ENCODE measurements around the gene STRIT1.

DNA sequence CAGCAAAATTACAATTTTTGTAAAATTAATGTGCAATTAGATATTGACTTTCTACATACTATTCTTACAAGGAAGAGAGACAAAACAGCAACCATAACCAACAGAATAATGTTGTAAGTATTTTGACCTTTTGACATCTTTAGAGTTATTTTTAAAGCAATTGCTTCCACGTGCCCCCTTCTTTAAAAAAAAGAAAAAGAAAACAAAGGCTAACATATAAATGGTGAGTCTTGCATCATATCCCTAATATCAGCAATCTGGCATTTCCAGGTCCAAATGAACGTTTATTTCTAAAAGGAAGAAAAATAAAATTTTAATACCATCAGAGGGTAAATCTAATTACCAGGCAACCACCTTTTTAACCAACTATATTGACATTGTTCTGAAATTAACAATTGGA is 19.3 kb upstream of the STRIT1 start:
- TF ChIP-seq ZNF830 (CRISPR knock-in tag; IDR thresholded peaks at IDR 0.05) (no peak), ZNF224 (CRISPR knock-in tag; IDR thresholded peaks at IDR 0.05) (no peak), TRIM28 (IDR thresholded peaks at IDR 0.05) (no peak), CBX5 (IDR thresholded peaks at IDR 0.05; ENCODE audit: borderline replicate concordance, low read depth) (no peak), MCM3 (IDR thresholded peaks at IDR 0.05) (no peak), SAP30 (IDR thresholded peaks at IDR 0.05; ENCODE audit: borderline replicate concordance, insufficient read depth, low read depth, low read length, poor library complexity, severe bottlenecking) (no peak), EZH2 (IDR thresholded peaks at IDR 0.05; ENCODE audit: borderline replicate concordance, low read depth, low read length) (no peak)
- TF ChIP-seq, protein P1, sequence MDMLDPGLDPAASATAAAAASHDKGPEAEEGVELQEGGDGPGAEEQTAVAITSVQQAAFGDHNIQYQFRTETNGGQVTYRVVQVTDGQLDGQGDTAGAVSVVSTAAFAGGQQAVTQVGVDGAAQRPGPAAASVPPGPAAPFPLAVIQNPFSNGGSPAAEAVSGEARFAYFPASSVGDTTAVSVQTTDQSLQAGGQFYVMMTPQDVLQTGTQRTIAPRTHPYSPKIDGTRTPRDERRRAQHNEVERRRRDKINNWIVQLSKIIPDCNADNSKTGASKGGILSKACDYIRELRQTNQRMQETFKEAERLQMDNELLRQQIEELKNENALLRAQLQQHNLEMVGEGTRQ (CRISPR knock-in tag; IDR thresholded peaks at IDR 0.05): no peak
- TF ChIP-seq, protein P2, sequence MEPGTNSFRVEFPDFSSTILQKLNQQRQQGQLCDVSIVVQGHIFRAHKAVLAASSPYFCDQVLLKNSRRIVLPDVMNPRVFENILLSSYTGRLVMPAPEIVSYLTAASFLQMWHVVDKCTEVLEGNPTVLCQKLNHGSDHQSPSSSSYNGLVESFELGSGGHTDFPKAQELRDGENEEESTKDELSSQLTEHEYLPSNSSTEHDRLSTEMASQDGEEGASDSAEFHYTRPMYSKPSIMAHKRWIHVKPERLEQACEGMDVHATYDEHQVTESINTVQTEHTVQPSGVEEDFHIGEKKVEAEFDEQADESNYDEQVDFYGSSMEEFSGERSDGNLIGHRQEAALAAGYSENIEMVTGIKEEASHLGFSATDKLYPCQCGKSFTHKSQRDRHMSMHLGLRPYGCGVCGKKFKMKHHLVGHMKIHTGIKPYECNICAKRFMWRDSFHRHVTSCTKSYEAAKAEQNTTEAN (CRISPR knock-in tag; IDR thresholded peaks at IDR 0.05): no peak
- TF ChIP-seq, protein P3, sequence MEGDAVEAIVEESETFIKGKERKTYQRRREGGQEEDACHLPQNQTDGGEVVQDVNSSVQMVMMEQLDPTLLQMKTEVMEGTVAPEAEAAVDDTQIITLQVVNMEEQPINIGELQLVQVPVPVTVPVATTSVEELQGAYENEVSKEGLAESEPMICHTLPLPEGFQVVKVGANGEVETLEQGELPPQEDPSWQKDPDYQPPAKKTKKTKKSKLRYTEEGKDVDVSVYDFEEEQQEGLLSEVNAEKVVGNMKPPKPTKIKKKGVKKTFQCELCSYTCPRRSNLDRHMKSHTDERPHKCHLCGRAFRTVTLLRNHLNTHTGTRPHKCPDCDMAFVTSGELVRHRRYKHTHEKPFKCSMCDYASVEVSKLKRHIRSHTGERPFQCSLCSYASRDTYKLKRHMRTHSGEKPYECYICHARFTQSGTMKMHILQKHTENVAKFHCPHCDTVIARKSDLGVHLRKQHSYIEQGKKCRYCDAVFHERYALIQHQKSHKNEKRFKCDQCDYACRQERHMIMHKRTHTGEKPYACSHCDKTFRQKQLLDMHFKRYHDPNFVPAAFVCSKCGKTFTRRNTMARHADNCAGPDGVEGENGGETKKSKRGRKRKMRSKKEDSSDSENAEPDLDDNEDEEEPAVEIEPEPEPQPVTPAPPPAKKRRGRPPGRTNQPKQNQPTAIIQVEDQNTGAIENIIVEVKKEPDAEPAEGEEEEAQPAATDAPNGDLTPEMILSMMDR (IDR thresholded peaks at IDR 0.05 in 2 of 3, conservative IDR thresholded peaks at IDR 0.05 in 1 of 3; ENCODE audit: insufficient read depth in 2 of 3, low read depth in 1 of 3, low read length in 3 of 3): no peak
- TF ChIP-seq, protein P4, sequence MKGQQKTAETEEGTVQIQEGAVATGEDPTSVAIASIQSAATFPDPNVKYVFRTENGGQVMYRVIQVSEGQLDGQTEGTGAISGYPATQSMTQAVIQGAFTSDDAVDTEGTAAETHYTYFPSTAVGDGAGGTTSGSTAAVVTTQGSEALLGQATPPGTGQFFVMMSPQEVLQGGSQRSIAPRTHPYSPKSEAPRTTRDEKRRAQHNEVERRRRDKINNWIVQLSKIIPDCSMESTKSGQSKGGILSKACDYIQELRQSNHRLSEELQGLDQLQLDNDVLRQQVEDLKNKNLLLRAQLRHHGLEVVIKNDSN (CRISPR knock-in tag; IDR thresholded peaks at IDR 0.05): no peak
